K562 (cell line): ENCODE measurements around the gene GDF2. TPM values are rescaled to one million over a fixed set of nuclear protein-coding genes. Genes with fewer than 3 reads are reported as not detected.

Experiments used
- ATAC-seq: fragments of 200-7000 bp; cut with Tn5 transposase; 3 replicates; pipeline ENCODE4 v1.9.1; 2020; ENCODE audit warnings: moderate library complexity
- BruUV-seq: library from RNA; stranded (reverse); fragments of 400-500 nt; replicated peaks from 2 replicates; lab custom pipeline; 2021; lab: Mats Ljungman, UMichigan
- CTCF ChIA-PET: fragments of 300-600 bp; formaldehyde crosslinking; extraction: SDS; loops from one replicate; lab custom pipeline; 2021; ENCODE audit warnings: low intra/inter-chr PET ratio; lab: Yijun Ruan, JAX
- POLR2A ChIA-PET: fragments of 300-600, 350-650 bp; sonication (Branson Sonifier 250); formaldehyde crosslinking; extraction: SDS; loops from one replicate; lab custom pipeline; 2021; ENCODE audit warnings: antibody characterized with exemption, inconsistent platforms; lab: Yijun Ruan, JAX
- DNase-seq, 4 experiments: peaks; one replicate each; pipeline versions ENCODE4 v3.0.0 to v3.0.0-alpha.2; 2011 to 2018; ENCODE audit warnings: low spot score in 3 of 4, mixed read lengths in 3 of 4; ENCODE audit errors: extremely low read depth in 1 of 4
- FAIRE-seq: peaks from 2 replicates; lab custom pipeline; 2011; peaks lifted over from hg19 to GRCh38; lab: Jason Lieb, UNC
- H2AFZ ChIP-seq: 2 replicates; pipeline ENCODE4 v1.6.0; 2011; ENCODE audit warnings: low read depth, low read length, control low read depth, inconsistent platforms
- H3K27ac ChIP-seq: fragments of 200-600 bp; 3 replicates; pipeline ENCODE4 v1.8.0; 2011; ENCODE audit warnings: low read depth, mild to moderate bottlenecking, control low read depth, inconsistent platforms, low read length, moderate library complexity, mixed read lengths; ENCODE audit errors: extremely low read depth
- H3K27me3 ChIP-seq, 2 experiments: fragments of 300-600 bp in 1 of 2; 2 replicates in 1 of 2; 3 replicates in 1 of 2; pipeline versions ENCODE4 v1.6.0 to v1.8.0; 2011; ENCODE audit warnings: inconsistent platforms in 2 of 2, low read length in 2 of 2, mild to moderate bottlenecking in 1 of 2, mixed read lengths in 1 of 2, moderate library complexity in 1 of 2; ENCODE audit not compliant: control insufficient read depth in 2 of 2, insufficient read depth in 2 of 2
- H3K36me3 ChIP-seq: fragments of 300-600 bp; 3 replicates; pipeline ENCODE4 v1.8.0; 2011; ENCODE audit warnings: mild to moderate bottlenecking, low read length, inconsistent platforms; ENCODE audit not compliant: control insufficient read depth, insufficient read depth
- H3K4me1 ChIP-seq, 2 experiments: fragments of 200-600 bp in 1 of 2; replicated peaks in 1 of 2; 2 replicates in 1 of 2; 3 replicates in 1 of 2; pipeline versions ENCODE4 v1.5.1 to v1.8.0; 2011; ENCODE audit warnings: inconsistent platforms in 2 of 2, low read length in 2 of 2, mild to moderate bottlenecking in 1 of 2, mixed read lengths in 1 of 2, moderate library complexity in 1 of 2; ENCODE audit not compliant: control insufficient read depth in 2 of 2, insufficient read depth in 2 of 2
- H3K4me2 ChIP-seq: 2 replicates; pipeline ENCODE4 v1.6.1; 2011; ENCODE audit warnings: low read length, control low read depth, inconsistent platforms, mixed read lengths; ENCODE audit not compliant: insufficient read depth
- H3K4me3 ChIP-seq: fragments of 200-600 bp; sonication (generic), shearing (Covaris generic); 2 replicates; pipeline ENCODE4 v1.5.1; 2016; ENCODE audit warnings: control low read depth, inconsistent platforms
- H3K79me2 ChIP-seq: fragments of 200-600 bp; 3 replicates; pipeline ENCODE4 v1.8.0; 2011; ENCODE audit warnings: low read length, inconsistent platforms; ENCODE audit not compliant: control insufficient read depth, insufficient read depth
- H3K9ac ChIP-seq, 2 experiments: 2 replicates each; pipeline versions ENCODE4 v1.6.0 to v1.6.1; 2011; ENCODE audit warnings: low read depth in 2 of 2, low read length in 2 of 2, control low read depth in 1 of 2, inconsistent platforms in 1 of 2, mild to moderate bottlenecking in 1 of 2, mixed read lengths in 1 of 2; ENCODE audit not compliant: insufficient read depth in 1 of 2
- H3K9me1 ChIP-seq: one replicate; pipeline ENCODE4 v1.6.0; 2011; ENCODE audit warnings: inconsistent platforms, mild to moderate bottlenecking, low read length, moderate library complexity; ENCODE audit not compliant: control insufficient read depth, insufficient read depth
- H3K9me3 ChIP-seq: replicated peaks from 2 replicates; pipeline ENCODE4 v1.5.1; 2011; ENCODE audit warnings: low read depth, low read length, inconsistent platforms; ENCODE audit not compliant: control insufficient read depth, insufficient read depth
- H4K20me1 ChIP-seq: replicated peaks from 2 replicates; pipeline ENCODE4 v1.6.1; 2011; ENCODE audit warnings: low read length, inconsistent platforms, mixed read lengths; ENCODE audit not compliant: control insufficient read depth, insufficient read depth
- DACH1 ChIP-seq: fragments of 450-650 bp; IDR thresholded peaks from 2 replicates; pipeline ENCODE4 v1.6.1; 2018; ENCODE audit not compliant: partially characterized antibody
- EHMT2 ChIP-seq: fragments of 450-650 bp; IDR thresholded peaks from 2 replicates; pipeline ENCODE4 v1.6.1; 2018; ENCODE audit warnings: antibody characterized with exemption
- FOXK1 ChIP-seq: sonication (generic); formaldehyde crosslinking; IDR thresholded peaks from 2 replicates; pipeline ENCODE4 v1.8.0; 2022; ENCODE audit warnings: missing genetic modification reagents, mild to moderate bottlenecking, borderline replicate concordance
- SMAD3 ChIP-seq: fragments of 450-650 bp; formaldehyde crosslinking; conservative IDR thresholded peaks from 2 replicates; pipeline ENCODE4 v1.4.0; 2020; ENCODE audit warnings: mild to moderate bottlenecking
- TBL1XR1 ChIP-seq, 2 experiments: IDR thresholded peaks; 2 replicates each; pipeline ENCODE4 v1.6.1; 2012; ENCODE audit warnings: improper control_type of control experiment in 2 of 2, low read length in 2 of 2, mild to moderate bottlenecking in 1 of 2
- ZNF408 ChIP-seq: fragments of 250-450 bp; sonication (Bioruptor Pico); IDR thresholded peaks from 2 replicates; pipeline ENCODE4 v1.4.0; 2020; ENCODE audit warnings: low read depth, mild to moderate bottlenecking, moderate library complexity
- ZNF584 ChIP-seq: fragments of 200-800 bp; sonication (Bioruptor generic); IDR thresholded peaks from 2 replicates; pipeline ENCODE4 v1.6.1; 2016; ENCODE audit warnings: low read depth, mild to moderate bottlenecking, missing genetic modification characterization, missing compliant biosample characterization
- WGBS: fragments of 100-300 bp; shearing (Covaris generic); methylation state at CpG from one replicate; pipeline ENCODE4 v1.1.6; 2016; ENCODE audit warnings: low coverage, mixed read lengths; ENCODE audit not compliant: insufficient coverage; ENCODE audit errors: missing lambda C conversion rate; 5-methylcytosine and 5-hydroxymethylcytosine counted together
- in situ Hi-C: fragments of 300-500 bp; cut with MboI; formaldehyde crosslinking; loops from 4 replicates; pipeline ENCODE4 v1.15.0; 2018; ENCODE audit warnings: inconsistent platforms, mixed read lengths
- intact Hi-C: fragments of 100-400 bp; cut with micrococcal nuclease; formaldehyde crosslinking; loops from 2 replicates; pipeline ENCODE4 v1.14.2; 2022
- polyA plus RNA-seq, 8 experiments: library from polyadenylated mRNA; depleted of rRNA in 4 of 8; stranded (reverse) in 5 of 8; unstranded in 3 of 8; fragments of >200 nt; fragmentation: Nextera tagmentation in 2 of 8; fragmentation: Illumina TruSeq in 1 of 8; extraction: Ambion mirVana in 2 of 8; extraction: Trizol in 1 of 8; gene quantifications; 2 replicates each; pipeline versions ENCODE4 v1.2.1 to v1.2.3, GENCODE V29; 2011 to 2014; ENCODE audit warnings: inconsistent platforms in 1 of 8, missing spikeins in 1 of 8
- total RNA-seq, 7 experiments: library from RNA; depleted of rRNA in 6 of 7; stranded (reverse); fragments of >200 nt in 6 of 7; fragmentation: Illumina TruSeq in 2 of 7; extraction: Trizol in 2 of 7; gene quantifications; 2 replicates each; pipeline versions ENCODE4 v1.2.1 to v1.2.3, GENCODE V29; 2011 to 2021; ENCODE audit warnings: low replicate concordance in 1 of 7
- TF ChIP-seq, protein P1 (sequence below): IDR thresholded peaks from 3 replicates; pipeline ENCODE4 v1.6.1; 2011; ENCODE audit warnings: borderline replicate concordance, mild to moderate bottlenecking, moderate library complexity; ENCODE audit not compliant: insufficient read length; ENCODE audit errors: extremely low read depth
- TF ChIP-seq, protein P2 (sequence below), 2 experiments: fragments of 450-650 bp in 1 of 2; sonication (generic) in 1 of 2; formaldehyde crosslinking in 1 of 2; IDR thresholded peaks in 1 of 2; conservative IDR thresholded peaks in 1 of 2; 2 replicates each; pipeline versions ENCODE4 v1.6.1 to v1.8.1; 2016 to 2023; ENCODE audit warnings: mild to moderate bottlenecking in 2 of 2, moderate library complexity in 2 of 2, inconsistent platforms in 1 of 2, missing genetic modification reagents in 1 of 2
- TF ChIP-seq, protein P3 (sequence below), 2 experiments: fragments of 150-350 bp in 1 of 2; IDR thresholded peaks; 2 replicates each; pipeline ENCODE4 v1.6.1; 2012 to 2016; ENCODE audit warnings: low read depth in 2 of 2, low read length in 2 of 2, mild to moderate bottlenecking in 1 of 2, moderate library complexity in 1 of 2

Gene GDF2
- total and polyA plus RNA-seq, 9 of the 15 experiments (the other 6 are each of a cell fraction or from before 2014, with no cell fraction given): 0.08 to 0.58 (median 0.27) TPM; not detected in 2

DNA sequence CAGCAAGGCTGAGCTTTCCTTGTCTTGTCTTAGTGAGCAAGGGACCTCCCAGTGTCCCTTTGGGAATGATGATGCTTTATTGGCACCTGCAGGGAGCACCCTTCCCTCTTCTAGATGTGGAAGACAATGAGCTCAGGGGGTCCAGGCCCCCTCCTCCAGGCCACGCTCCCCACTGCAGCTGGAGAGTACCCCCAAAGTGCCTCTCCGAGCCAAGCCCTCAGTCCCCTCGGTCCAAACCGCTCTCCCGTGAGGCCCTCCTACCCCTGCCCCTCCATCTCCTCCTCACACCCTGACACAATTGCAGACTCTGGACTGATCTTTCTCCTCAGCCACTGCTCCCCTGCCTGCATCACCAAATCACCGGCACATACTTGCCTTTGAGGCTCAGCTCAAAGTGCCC lies 42.7 kb downstream of the GDF2 start:
- Histone ChIP-seq H3K27ac (no peak overlapping the region), H3K4me2 (no peak overlapping the region), H3K4me1 (peaks cover 0 to 2% of the 10 kb centered on the region in 2 experiments; a peak in 2 of 5 replicates), H3K27me3 (peaks cover 46 to 71% of the 10 kb centered on the region in 2 experiments), H3K9ac (no peak overlapping the region), H3K9me1 (no peaks in the 10 kb centered on the region), H3K79me2 (no peaks in the 10 kb centered on the region), H3K4me3 (no peak overlapping the region), H3K36me3 (no peaks in the 10 kb centered on the region), H2AFZ (no peak overlapping the region), H3K9me3 (no peaks in the 10 kb centered on the region), H4K20me1 (peaks cover 5% of the 10 kb centered on the region)
- intact Hi-C loops: loop anchor here (5.0 kb wide), 1 partner anchor 87 kb away; no protein-coding TSS in a partner anchor
- no TSS peak for BruUV-seq
- FAIRE-seq (no peak), DNase-seq (no peak), ATAC-seq (no peak)
- POLR2A ChIA-PET: interaction anchor here (0.5 to 1.2 kb wide), 3 partner anchors 9 to 30 kb away, joined by 3 read pairs; no protein-coding TSS in a partner anchor
- in situ Hi-C loops: no loop called here
- CTCF ChIA-PET: no interaction called here
- 3% methylated on average over 6 of the region's 6 CpGs for WGBS
- TF ChIP-seq, protein P1, sequence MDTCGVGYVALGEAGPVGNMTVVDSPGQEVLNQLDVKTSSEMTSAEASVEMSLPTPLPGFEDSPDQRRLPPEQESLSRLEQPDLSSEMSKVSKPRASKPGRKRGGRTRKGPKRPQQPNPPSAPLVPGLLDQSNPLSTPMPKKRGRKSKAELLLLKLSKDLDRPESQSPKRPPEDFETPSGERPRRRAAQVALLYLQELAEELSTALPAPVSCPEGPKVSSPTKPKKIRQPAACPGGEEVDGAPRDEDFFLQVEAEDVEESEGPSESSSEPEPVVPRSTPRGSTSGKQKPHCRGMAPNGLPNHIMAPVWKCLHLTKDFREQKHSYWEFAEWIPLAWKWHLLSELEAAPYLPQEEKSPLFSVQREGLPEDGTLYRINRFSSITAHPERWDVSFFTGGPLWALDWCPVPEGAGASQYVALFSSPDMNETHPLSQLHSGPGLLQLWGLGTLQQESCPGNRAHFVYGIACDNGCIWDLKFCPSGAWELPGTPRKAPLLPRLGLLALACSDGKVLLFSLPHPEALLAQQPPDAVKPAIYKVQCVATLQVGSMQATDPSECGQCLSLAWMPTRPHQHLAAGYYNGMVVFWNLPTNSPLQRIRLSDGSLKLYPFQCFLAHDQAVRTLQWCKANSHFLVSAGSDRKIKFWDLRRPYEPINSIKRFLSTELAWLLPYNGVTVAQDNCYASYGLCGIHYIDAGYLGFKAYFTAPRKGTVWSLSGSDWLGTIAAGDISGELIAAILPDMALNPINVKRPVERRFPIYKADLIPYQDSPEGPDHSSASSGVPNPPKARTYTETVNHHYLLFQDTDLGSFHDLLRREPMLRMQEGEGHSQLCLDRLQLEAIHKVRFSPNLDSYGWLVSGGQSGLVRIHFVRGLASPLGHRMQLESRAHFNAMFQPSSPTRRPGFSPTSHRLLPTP: no peak
- TF ChIP-seq FOXK1 (no peak), ZNF408 (CRISPR knock-in tag) (no peak), SMAD3 (no peak), EHMT2 (no peak), DACH1 (no peak), TBL1XR1 (IDR thresholded peaks at IDR 0.05; ENCODE audit: low read length in 2 of 2) (no peak), ZNF584 (no peak)
- TF ChIP-seq, protein P2, sequence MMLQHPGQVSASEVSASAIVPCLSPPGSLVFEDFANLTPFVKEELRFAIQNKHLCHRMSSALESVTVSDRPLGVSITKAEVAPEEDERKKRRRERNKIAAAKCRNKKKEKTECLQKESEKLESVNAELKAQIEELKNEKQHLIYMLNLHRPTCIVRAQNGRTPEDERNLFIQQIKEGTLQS (IDR thresholded peaks at IDR 0.05): no peak
- TF ChIP-seq, protein P2 (CRISPR knock-in tag; conservative IDR thresholded peaks at IDR 0.05): no peak
- TF ChIP-seq, protein P3, sequence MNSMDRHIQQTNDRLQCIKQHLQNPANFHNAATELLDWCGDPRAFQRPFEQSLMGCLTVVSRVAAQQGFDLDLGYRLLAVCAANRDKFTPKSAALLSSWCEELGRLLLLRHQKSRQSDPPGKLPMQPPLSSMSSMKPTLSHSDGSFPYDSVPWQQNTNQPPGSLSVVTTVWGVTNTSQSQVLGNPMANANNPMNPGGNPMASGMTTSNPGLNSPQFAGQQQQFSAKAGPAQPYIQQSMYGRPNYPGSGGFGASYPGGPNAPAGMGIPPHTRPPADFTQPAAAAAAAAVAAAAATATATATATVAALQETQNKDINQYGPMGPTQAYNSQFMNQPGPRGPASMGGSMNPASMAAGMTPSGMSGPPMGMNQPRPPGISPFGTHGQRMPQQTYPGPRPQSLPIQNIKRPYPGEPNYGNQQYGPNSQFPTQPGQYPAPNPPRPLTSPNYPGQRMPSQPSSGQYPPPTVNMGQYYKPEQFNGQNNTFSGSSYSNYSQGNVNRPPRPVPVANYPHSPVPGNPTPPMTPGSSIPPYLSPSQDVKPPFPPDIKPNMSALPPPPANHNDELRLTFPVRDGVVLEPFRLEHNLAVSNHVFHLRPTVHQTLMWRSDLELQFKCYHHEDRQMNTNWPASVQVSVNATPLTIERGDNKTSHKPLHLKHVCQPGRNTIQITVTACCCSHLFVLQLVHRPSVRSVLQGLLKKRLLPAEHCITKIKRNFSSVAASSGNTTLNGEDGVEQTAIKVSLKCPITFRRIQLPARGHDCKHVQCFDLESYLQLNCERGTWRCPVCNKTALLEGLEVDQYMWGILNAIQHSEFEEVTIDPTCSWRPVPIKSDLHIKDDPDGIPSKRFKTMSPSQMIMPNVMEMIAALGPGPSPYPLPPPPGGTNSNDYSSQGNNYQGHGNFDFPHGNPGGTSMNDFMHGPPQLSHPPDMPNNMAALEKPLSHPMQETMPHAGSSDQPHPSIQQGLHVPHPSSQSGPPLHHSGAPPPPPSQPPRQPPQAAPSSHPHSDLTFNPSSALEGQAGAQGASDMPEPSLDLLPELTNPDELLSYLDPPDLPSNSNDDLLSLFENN (IDR thresholded peaks at IDR 0.05; ENCODE audit: low read depth in 2 of 2, low read length in 2 of 2): no peak
